Fibroblast of pulmonary artery (primary cell): ENCODE results near the gene MBTPS1.
A peak's percentile ranks its signal among the peaks of the same experiment; 100 is the strongest.

Source experiments
- DNase-seq: peaks from one replicate; pipeline ENCODE4 v3.0.0-alpha.2; 2010; ENCODE audit warnings: low read depth
- H3K4me3 ChIP-seq: replicated peaks from 2 replicates; pipeline ENCODE4 v1.5.1; 2011; ENCODE audit warnings: low read depth, mild to moderate bottlenecking, control low read depth, low read length, moderate library complexity
- CTCF ChIP-seq: IDR thresholded peaks from 2 replicates; pipeline ENCODE4 v1.5.1; 2011; ENCODE audit warnings: mild to moderate bottlenecking, control low read depth, low read length, inconsistent platforms; ENCODE audit errors: missing control alignments

Gene MBTPS1

DNA sequence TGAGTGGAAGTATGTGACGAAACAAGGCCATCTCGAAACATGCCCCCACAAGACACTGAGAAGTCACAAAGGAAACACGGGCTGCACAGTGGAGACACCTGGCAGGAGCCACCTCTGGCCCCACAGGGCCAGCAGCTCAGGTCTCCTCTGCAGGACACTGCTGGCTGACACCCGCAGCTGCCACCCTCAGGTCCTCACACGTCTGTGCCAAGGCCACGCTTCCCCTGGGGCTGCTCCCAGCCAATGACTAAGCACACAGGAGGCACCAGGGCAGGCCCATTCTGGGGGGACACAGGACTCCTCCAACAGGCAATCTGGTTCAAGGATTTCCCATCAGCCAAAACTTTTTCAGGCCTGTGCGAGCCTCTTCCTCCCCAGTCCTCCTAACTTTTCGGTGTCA, 36.4 kb downstream of the MBTPS1 start:
- no peak for DNase-seq
- no peak for TF ChIP-seq CTCF
- no peak overlapping the region for H3K4me3 ChIP-seq

DNA sequence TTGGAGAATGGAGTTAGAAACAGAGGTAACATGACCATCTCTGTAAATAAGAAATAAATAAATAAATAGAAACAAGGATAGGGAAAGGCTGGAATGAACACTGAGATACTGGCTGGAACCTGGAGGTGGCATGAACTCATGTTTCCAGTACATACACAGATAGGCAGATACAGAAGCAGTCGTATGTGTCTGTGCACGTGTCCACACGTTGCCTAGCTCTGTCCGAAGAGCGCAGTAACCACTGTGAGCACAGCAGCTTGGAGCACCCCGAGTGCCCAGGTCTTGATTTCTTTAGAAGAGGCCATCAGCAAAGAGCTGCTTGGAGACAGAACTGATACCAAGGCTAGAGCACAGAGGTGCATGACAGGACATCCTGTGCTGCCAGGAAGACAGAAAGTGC, 37.1 kb downstream of the MBTPS1 start:
- no peak overlapping the region for H3K4me3 ChIP-seq
- DNase-seq: no peak
- TF ChIP-seq CTCF: no peak

- DNase-seq: no peak
- no peak overlapping the region for H3K4me3 ChIP-seq
- TF ChIP-seq CTCF: no peak
Observed at GRCh38 chr16:84075376-84075775, 41.4 kb downstream of the MBTPS1 start.

- DNase-seq: no peak
- H3K4me3 ChIP-seq: no peak overlapping the region
- no peak for TF ChIP-seq CTCF
Observed at GRCh38 chr16:84074721-84075120, 42.0 kb downstream of the MBTPS1 start.

DNA sequence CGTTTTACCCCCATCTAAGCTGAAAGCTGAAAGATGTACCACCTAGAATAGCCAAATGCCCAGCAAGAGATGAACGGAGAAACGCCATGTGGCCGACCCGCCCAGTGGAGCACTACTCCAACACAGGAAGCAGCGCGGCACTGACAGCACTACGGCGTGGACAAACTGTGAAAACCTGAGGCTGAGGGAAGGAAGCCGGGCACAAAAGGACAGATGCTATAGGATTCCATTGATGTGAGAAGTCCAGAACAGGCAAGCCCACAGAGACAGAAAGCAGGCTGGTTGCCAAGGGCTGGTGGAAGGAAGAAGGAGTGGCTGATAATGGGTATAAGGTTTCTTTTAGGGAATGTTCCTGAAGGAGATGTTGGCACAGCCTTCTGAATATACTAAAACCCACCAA, 44.7 kb downstream of the MBTPS1 start:
- TF ChIP-seq CTCF: no peak
- no peak overlapping the region for H3K4me3 ChIP-seq
- DNase-seq: peak; percentile 54

DNA sequence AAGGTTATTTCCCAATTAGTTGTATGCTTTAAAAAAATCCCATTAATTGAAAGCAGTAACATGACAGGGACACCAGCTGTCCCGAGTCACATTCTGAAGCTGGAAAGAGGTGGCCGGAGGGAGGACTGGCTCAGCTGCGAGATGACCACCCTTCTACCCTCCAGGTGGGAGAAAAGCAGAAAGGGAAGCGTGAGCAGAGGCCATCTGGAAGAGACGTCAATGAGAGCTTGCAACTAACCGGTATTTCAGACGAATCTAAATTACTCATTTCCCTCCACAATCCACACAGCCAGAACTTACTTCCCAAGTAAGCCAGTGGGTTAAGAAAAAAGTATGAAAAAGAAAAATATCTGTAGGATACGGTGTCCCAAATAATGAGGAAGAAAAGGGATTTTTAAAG, 45.6 kb downstream of the MBTPS1 start:
- H3K4me3 ChIP-seq: no peak overlapping the region
- no peak for DNase-seq
- no peak for TF ChIP-seq CTCF

DNA sequence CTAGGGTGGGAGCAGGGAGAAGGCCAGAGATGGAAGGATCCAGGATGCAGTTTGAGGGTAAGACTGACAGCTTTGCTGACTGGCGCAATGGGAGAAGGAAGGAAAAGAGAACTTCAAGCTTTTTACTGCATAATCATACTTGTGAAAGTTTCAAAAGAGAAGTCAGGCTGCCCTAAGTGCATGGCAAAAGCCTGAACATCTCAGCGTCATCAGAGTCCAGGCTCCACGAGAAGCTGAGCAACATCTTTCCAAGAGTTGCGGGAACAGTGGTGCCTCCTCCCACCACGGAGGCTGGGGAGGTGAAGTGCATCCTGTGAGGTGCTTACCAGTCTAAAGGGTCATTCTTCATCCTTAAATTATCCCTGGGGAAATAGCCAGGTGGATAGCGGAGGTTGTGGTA, 47.2 kb downstream of the MBTPS1 start:
- no peak for TF ChIP-seq CTCF
- H3K4me3 ChIP-seq: no peak overlapping the region
- no peak for DNase-seq
